Tibial nerve (tissue), 4 donors: Measurements from ENCODE around the gene LANCL3. TPM values are rescaled to one million over a fixed set of nuclear protein-coding genes. Genes with fewer than 3 reads are reported as not detected.

Source experiments
- DNase-seq, 2 donors: peaks; one replicate each; pipeline ENCODE4 v3.0.0-alpha.2; 2019; ENCODE audit warnings: low spot score in 2 of 2
- H3K27ac ChIP-seq, 4 donors: fragments of 200-600 bp; sonication (generic) in 3 of 4; one replicate each; pipeline ENCODE4 v1.5.1; 2017 to 2019; ENCODE audit warnings: mild to moderate bottlenecking in 1 of 4
- H3K27me3 ChIP-seq, 2 donors: fragments of 200-600 bp; sonication (generic) in 1 of 2; one replicate each; pipeline versions ENCODE4 v1.5.1 to v1.6.0; 2017 to 2019
- H3K36me3 ChIP-seq, 3 donors: fragments of 200-600 bp; sonication (generic); one replicate each; pipeline ENCODE4 v1.5.1; 2018 to 2019
- H3K4me1 ChIP-seq, 4 donors: fragments of 200-600 bp; sonication (generic) in 3 of 4; one replicate each; pipeline ENCODE4 v1.5.1; 2017 to 2019
- H3K4me3 ChIP-seq, 4 donors: fragments of 200-600 bp; sonication (generic) in 3 of 4; one replicate each; pipeline ENCODE4 v1.5.1; 2017 to 2019; ENCODE audit warnings: mild to moderate bottlenecking in 1 of 4, moderate library complexity in 1 of 4
- H3K9me3 ChIP-seq, 4 donors: fragments of 200-600 bp; sonication (generic) in 3 of 4; one replicate each; pipeline ENCODE4 v1.5.1; 2017 to 2019
- CTCF ChIP-seq, 5 experiments: fragments of 200-600 bp in 3 of 5; fragments of 450-650 bp in 2 of 5; sonication (generic) in 3 of 5; IDR thresholded peaks; one replicate each; pipeline ENCODE4 v1.5.1; 2016 to 2019; ENCODE audit warnings: antibody characterized with exemption in 5 of 5, mild to moderate bottlenecking in 3 of 5, moderate library complexity in 2 of 5
- EP300 ChIP-seq, 2 donors: sonication (generic); formaldehyde crosslinking; IDR thresholded peaks; one replicate each; pipeline ENCODE4 v1.6.1; 2017; ENCODE audit warnings: antibody characterized with exemption in 2 of 2, mild to moderate bottlenecking in 1 of 2
- POLR2A ChIP-seq, 2 donors: fragments of 450-650 bp; IDR thresholded peaks; one replicate each; pipeline ENCODE4 v1.6.1; 2017; ENCODE audit warnings: antibody characterized with exemption in 2 of 2, mild to moderate bottlenecking in 2 of 2, moderate library complexity in 2 of 2
- WGBS, 2 donors: methylation state at CpG; one replicate each; pipeline ENCODE4 v1.1.5; 2018; 5-methylcytosine and 5-hydroxymethylcytosine counted together
- total RNA-seq, 4 donors: library from RNA; depleted of rRNA; stranded (reverse); fragments of >200 nt; gene quantifications; one replicate each; pipeline ENCODE4 v1.1.0, GENCODE V29; 2016

Gene LANCL3
- total RNA-seq, 4 donors from 2014 or later = 0.22 to 1.8 (median 1.2) TPM

GRCh38 chrX:37658343-37659030, 87.0 kb downstream of the LANCL3 start:
- no peak for TF ChIP-seq EP300 (IDR thresholded peaks at IDR 0.05)
- no peak for TF ChIP-seq CTCF (IDR thresholded peaks at IDR 0.05)
- TF ChIP-seq POLR2A (IDR thresholded peaks at IDR 0.05) = no peak
- no peaks in the 10 kb centered on the region for H3K36me3 ChIP-seq
- no peak overlapping the region for H3K27ac ChIP-seq
- no peaks in the 10 kb centered on the region for H3K4me1 ChIP-seq
- H3K9me3 ChIP-seq = no peaks in the 10 kb centered on the region
- no peak overlapping the region for H3K4me3 ChIP-seq
- DNase-seq = no peak
- 72 to 77% methylated on average over 4 of the region's 4 CpGs for WGBS, 2 donors
- H3K27me3 ChIP-seq = peaks cover 0 to 9% of the 10 kb centered on the region in 2 donors

- TF ChIP-seq EP300 (IDR thresholded peaks at IDR 0.05) (no peak), POLR2A (IDR thresholded peaks at IDR 0.05) (no peak), CTCF (IDR thresholded peaks at IDR 0.05) (no peak)
- Histone ChIP-seq H3K4me3 (no peak overlapping the region), H3K27me3 (peaks cover 0 to 9% of the 10 kb centered on the region in 2 donors), H3K9me3 (no peaks in the 10 kb centered on the region), H3K27ac (no peak overlapping the region), H3K36me3 (no peaks in the 10 kb centered on the region), H3K4me1 (no peaks in the 10 kb centered on the region)
- WGBS, 2 donors = 28 to 62% methylated on average over 1 of the region's 1 CpG
- DNase-seq = no peak
Observed at GRCh38 chrX:37659047-37659446, 87.6 kb downstream of the LANCL3 start.

- H3K4me1 ChIP-seq = no peaks in the 10 kb centered on the region
Observed at GRCh38 chrX:37662181-37662580, 90.7 kb downstream of the LANCL3 start.

GRCh38 chrX:37666516-37666915, 95.1 kb downstream of the LANCL3 start:
- Histone ChIP-seq H3K4me3 (no peak overlapping the region), H3K4me1 (no peaks in the 10 kb centered on the region), H3K9me3 (no peaks in the 10 kb centered on the region), H3K27me3 (no peaks in the 10 kb centered on the region), H3K36me3 (no peaks in the 10 kb centered on the region), H3K27ac (no peak overlapping the region)
- no peak for TF ChIP-seq CTCF (IDR thresholded peaks at IDR 0.05)
- no peak for TF ChIP-seq EP300 (IDR thresholded peaks at IDR 0.05)
- TF ChIP-seq POLR2A (IDR thresholded peaks at IDR 0.05) = no peak
- DNase-seq = no peak

More at GRCh38 chrX:37662181-37662580, 90.7 kb downstream of the LANCL3 start:
- no peak overlapping the region for H3K4me3 ChIP-seq
- H3K27ac ChIP-seq = no peak overlapping the region
- no peaks in the 10 kb centered on the region for H3K27me3 ChIP-seq
- TF ChIP-seq CTCF (IDR thresholded peaks at IDR 0.05) (no peak), EP300 (IDR thresholded peaks at IDR 0.05) (no peak), POLR2A (IDR thresholded peaks at IDR 0.05) (no peak)
- WGBS, 2 donors = 80 to 85% methylated on average over 4 of the region's 4 CpGs
- H3K36me3 ChIP-seq = no peaks in the 10 kb centered on the region
- no peaks in the 10 kb centered on the region for H3K9me3 ChIP-seq
- no peak for DNase-seq

- 85 to 90% methylated on average over 6 of the region's 6 CpGs for WGBS, 2 donors
- H3K27me3 ChIP-seq = no peaks in the 10 kb centered on the region
- no peaks in the 10 kb centered on the region for H3K4me1 ChIP-seq
- no peaks in the 10 kb centered on the region for H3K9me3 ChIP-seq
- H3K4me3 ChIP-seq = no peak overlapping the region
- DNase-seq = no peak
- TF ChIP-seq CTCF (IDR thresholded peaks at IDR 0.05) (no peak), EP300 (IDR thresholded peaks at IDR 0.05) (no peak), POLR2A (IDR thresholded peaks at IDR 0.05) (no peak)
- no peaks in the 10 kb centered on the region for H3K36me3 ChIP-seq
- H3K27ac ChIP-seq = no peak overlapping the region
Observed at GRCh38 chrX:37667141-37667540, 95.7 kb downstream of the LANCL3 start.
